Vagina (tissue), 2 donors: ENCODE results near the gene DGKB.

Source experiments
- POLR2A ChIP-seq, 2 donors: fragments of 450-650 bp; IDR thresholded peaks; one replicate each; pipeline ENCODE4 v1.6.1; 2017; ENCODE audit warnings: antibody characterized with exemption in 2 of 2, mild to moderate bottlenecking in 2 of 2, moderate library complexity in 2 of 2
- POLR2AphosphoS5 ChIP-seq, 2 donors: sonication (generic); formaldehyde crosslinking; IDR thresholded peaks; one replicate each; pipeline ENCODE4 v1.9.0; 2017; ENCODE audit warnings: antibody characterized with exemption in 2 of 2, mild to moderate bottlenecking in 2 of 2, low read depth in 1 of 2; ENCODE audit not compliant: insufficient read depth in 1 of 2
- TF ChIP-seq, protein P1 (sequence below), 3 experiments: fragments of 450-650 bp in 2 of 3; fragments of 200-600 bp in 1 of 3; sonication (generic) in 1 of 3; IDR thresholded peaks; one replicate each; pipeline ENCODE4 v1.5.1; 2017 to 2019; ENCODE audit warnings: antibody characterized with exemption in 3 of 3, mild to moderate bottlenecking in 2 of 3, moderate library complexity in 2 of 3

DNA sequence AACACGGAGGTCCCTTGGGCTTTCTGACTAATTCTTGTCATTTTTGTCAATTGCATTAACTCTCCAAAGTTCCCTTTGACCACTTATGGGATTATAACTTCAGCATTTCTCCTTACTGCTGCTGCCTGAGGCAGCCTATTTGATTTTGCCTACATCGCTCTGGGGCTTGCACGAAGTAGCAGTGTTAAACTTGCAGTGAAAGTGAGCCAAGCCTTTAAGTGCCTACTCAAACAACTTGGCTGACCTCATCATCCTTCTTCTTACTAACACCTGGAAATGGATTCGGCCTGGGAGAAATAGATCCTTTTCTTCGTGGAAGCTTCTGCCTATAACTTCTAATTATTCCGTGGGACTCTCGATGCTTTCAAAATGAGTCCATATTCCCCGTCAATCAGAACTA is 76.6 kb downstream of the DGKB start:
- TF ChIP-seq POLR2A (IDR thresholded peaks at IDR 0.05) (no peak), POLR2AphosphoS5 (IDR thresholded peaks at IDR 0.05; ENCODE audit: insufficient read depth in 1 of 2, low read depth in 1 of 2) (no peak)
- TF ChIP-seq, protein P1, sequence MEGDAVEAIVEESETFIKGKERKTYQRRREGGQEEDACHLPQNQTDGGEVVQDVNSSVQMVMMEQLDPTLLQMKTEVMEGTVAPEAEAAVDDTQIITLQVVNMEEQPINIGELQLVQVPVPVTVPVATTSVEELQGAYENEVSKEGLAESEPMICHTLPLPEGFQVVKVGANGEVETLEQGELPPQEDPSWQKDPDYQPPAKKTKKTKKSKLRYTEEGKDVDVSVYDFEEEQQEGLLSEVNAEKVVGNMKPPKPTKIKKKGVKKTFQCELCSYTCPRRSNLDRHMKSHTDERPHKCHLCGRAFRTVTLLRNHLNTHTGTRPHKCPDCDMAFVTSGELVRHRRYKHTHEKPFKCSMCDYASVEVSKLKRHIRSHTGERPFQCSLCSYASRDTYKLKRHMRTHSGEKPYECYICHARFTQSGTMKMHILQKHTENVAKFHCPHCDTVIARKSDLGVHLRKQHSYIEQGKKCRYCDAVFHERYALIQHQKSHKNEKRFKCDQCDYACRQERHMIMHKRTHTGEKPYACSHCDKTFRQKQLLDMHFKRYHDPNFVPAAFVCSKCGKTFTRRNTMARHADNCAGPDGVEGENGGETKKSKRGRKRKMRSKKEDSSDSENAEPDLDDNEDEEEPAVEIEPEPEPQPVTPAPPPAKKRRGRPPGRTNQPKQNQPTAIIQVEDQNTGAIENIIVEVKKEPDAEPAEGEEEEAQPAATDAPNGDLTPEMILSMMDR (IDR thresholded peaks at IDR 0.05): no peak
